OCI-LY1 (cell line): ENCODE data around the gene SERTAD3.
"Not testable (repeated sequence)": the region's sequence is repeated elsewhere in the genome, so short reads cannot be mapped to it uniquely, and the experiment has no call there.

ENCODE experiments used
- CTCF ChIP-seq: fragments of 200-600 bp; sonication (generic), shearing (Covaris generic); IDR thresholded peaks from 2 replicates; pipeline ENCODE4 v1.5.1; 2017; ENCODE audit warnings: mild to moderate bottlenecking, antibody characterized with exemption, low read length, moderate library complexity, mixed read lengths
- EZH2 ChIP-seq: fragments of 200-600 bp; sonication (generic), shearing (Covaris generic); IDR thresholded peaks from 2 replicates; pipeline ENCODE4 v1.8.0; 2017; ENCODE audit warnings: borderline replicate concordance, mixed run types, mild to moderate bottlenecking, antibody characterized with exemption, low read length, moderate library complexity, mixed read lengths

GRCh38 chr19:40463587-40464037, 19.5 kb upstream of the SERTAD3 start:
- TF ChIP-seq EZH2, CTCF: not testable (repeated sequence)
